Muscle layer of duodenum (tissue), 2 donors: Measurements from ENCODE around the gene TRAPPC2.
"Not testable (repeated sequence)": the region's sequence is repeated elsewhere in the genome, so short reads cannot be mapped to it uniquely, and the experiment has no call there.

Source experiments
- H3K27ac ChIP-seq: one replicate; pipeline ENCODE4 v1.7.0; 2013; ENCODE audit warnings: mild to moderate bottlenecking, low read length
- H3K27me3 ChIP-seq: one replicate; pipeline ENCODE4 v1.7.0; 2013; ENCODE audit warnings: low read depth, mild to moderate bottlenecking, control low read depth, low read length
- H3K36me3 ChIP-seq, 2 donors: one replicate each; pipeline ENCODE4 v1.7.0; 2013; ENCODE audit warnings: low read length in 2 of 2, control low read depth in 1 of 2, mild to moderate bottlenecking in 1 of 2; ENCODE audit not compliant: insufficient read depth in 2 of 2, control insufficient read depth in 1 of 2
- H3K4me1 ChIP-seq, 2 donors: one replicate each; pipeline ENCODE4 v1.7.0; 2013; ENCODE audit warnings: low read length in 2 of 2, mild to moderate bottlenecking in 2 of 2, control low read depth in 1 of 2, moderate library complexity in 1 of 2; ENCODE audit not compliant: insufficient read depth in 2 of 2, control insufficient read depth in 1 of 2
- H3K4me3 ChIP-seq, 2 donors: one replicate each; pipeline ENCODE4 v1.7.0; 2013; ENCODE audit warnings: low read length in 2 of 2, low read depth in 1 of 2, mild to moderate bottlenecking in 1 of 2
- H3K9me3 ChIP-seq, 2 donors: one replicate each; pipeline ENCODE4 v1.7.0; 2013; ENCODE audit warnings: low read length in 2 of 2, control low read depth in 1 of 2, mild to moderate bottlenecking in 1 of 2; ENCODE audit not compliant: control insufficient read depth in 1 of 2
- donor health status: healthy.

Gene TRAPPC2

DNA sequence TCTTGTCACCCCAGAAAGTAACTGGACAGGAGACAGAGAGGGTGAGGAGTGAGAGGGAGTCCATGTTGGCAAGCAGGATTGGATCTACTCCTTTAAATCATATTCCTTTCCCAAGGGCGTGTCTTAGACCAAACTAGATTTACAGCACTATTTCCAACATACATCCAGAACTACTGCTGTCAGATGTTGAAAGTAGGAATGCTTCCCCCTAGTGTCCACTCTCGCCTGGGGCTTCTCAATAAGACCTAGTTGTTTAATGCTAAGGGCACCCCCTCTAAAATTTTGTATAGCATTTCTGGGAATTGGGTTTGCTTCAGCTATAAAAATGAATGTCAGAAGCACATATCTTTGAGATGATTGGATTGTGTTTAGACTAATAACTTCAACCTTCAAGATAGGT, 13.4 kb upstream of the TRAPPC2 start:
- H3K4me3 ChIP-seq: no peak overlapping the region

DNA sequence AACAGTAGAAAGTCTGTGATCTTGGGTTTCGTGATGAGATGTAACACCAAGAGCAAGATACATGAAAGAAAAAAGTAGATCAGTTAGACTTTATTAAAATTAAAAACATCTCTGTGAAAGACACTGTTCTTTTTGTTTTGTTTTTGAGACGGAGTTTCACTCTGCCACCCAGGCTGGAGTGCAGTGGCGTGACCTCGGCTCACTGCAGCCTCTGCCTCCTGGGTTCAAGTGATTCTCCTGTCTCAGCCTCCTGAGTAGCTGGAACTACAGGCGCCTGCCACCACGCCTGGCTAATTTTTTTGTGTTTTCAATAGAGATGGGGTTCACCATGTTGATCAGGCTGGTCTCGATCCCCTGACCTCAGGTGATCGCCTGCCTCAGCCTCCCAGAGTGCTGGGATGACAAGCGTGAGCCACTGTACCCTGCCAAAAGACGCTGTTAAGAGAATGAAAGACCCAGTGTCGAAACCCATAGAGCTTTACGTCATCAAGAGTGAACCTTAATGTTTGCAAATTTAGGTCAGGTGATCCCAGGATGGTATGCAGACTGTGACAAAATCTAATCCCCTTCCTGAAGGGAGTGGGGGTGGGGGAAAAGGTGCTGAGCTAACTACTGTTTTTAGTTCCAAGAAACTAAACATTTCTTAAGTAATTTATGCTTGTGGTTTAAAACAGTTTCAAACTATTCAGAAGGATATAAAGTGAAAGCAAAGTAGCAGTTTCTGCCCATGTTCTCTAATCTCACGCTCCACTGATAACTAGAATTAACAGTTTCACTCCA, 8.2 kb upstream of the TRAPPC2 start:
- Histone ChIP-seq H3K27me3 (no peaks in the 10 kb centered on the region), H3K27ac (no peak overlapping the region), H3K36me3 (peaks cover 7% of the 10 kb centered on the region in 2 donors), H3K4me1 (no peaks in the 10 kb centered on the region), H3K9me3 (no peaks in the 10 kb centered on the region), H3K4me3 (no peak overlapping the region)

More for the DNA sequence above, 13.4 kb upstream of the TRAPPC2 start:
- Histone ChIP-seq H3K9me3 (no peaks in the 10 kb centered on the region), H3K27me3 (no peaks in the 10 kb centered on the region), H3K27ac (no peak overlapping the region), H3K4me1 (no peaks in the 10 kb centered on the region), H3K36me3 (peaks cover 0 to 12% of the 10 kb centered on the region in 2 donors)

DNA sequence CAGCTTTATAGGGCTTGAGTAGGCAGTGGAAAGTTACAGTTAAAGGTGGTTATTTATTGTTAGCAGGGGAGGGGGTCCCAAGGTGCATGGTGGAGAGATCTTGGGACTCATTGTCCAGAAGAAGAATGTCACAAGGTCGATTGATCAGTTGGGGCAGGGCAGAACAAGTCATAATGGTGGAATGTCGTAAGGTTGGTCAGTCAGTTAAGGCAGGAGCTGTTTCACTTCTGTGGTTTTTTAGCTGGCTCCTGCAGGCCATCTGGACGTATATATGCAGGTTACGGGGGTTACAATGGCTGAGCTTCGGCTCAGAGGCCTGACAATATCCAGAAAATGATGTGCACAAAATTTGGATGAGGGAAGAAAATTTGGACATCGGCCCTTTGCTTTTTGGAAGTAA, 7.3 kb upstream of the TRAPPC2 start:
- Histone ChIP-seq H3K4me1 (no peaks in the 10 kb centered on the region), H3K27me3 (no peaks in the 10 kb centered on the region), H3K4me3 (no peak overlapping the region), H3K36me3 (peaks cover 7% of the 10 kb centered on the region in 2 donors), H3K9me3 (no peaks in the 10 kb centered on the region), H3K27ac (no peak overlapping the region)

DNA sequence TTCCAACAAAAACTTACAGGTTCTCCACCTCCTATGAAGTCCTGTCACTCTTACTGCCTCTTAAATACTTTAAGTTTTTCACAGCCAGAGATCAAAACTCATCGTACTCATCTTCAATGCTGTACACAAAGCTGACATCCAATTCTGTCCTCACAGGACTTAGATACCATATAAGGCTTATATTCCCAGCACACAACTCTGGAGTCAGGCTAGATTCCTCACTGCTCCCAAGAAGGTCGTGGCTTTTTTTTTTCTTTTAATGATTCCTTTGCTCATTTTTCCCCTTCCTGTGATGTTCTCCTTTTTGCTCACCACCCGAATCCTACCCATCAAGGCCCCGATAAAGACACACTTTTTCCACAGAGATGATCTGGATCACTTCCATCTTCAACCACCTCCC, 914 bp downstream of the TRAPPC2 start:
- Histone ChIP-seq H3K27me3 (no peaks in the 10 kb centered on the region), H3K4me3 (peak overlapping the region; percentile 75 to 86), H3K9me3 (no peaks in the 10 kb centered on the region), H3K27ac (peak overlapping the region; percentile 86), H3K4me1 (peaks cover 0 to 4% of the 10 kb centered on the region in 2 donors), H3K36me3 (no peaks in the 10 kb centered on the region)

DNA sequence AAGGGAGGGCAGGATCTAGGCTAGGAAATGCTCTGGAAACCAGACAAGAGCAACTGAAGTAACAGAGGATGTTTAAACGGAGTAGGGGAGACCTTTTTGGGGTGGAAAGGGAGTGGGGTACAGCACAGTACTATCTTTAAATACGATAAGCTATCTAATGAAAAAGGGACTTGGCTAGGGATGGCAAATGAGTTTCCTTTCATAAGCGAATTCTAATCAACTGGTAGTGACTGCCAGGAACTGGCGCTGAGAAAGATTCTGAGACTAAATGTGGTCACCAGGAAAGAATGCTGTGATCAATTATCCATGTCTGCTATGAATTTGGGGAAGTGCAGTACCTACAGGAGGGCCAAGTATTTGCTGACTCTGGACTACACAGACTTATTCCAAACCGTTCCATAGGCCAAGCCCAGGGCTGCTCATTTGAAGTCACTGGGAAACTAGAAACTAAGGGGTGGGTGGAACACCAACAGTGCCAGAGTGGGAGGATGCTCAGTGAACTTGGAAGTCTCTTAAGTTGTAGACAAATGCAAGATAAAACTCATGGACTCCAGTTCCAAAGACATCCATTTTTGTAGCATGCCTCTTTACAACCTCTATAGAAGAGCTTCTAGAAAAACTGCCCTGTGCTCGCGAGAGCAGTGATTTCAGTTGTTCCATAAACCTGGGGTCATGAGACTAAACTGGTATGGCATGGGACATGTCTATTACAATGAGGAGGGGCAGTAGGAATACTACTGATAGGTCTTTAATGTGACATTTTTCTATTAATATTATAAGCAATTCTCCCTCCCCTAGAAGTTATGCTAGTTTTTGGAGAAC, 2.0 kb downstream of the TRAPPC2 start:
- H3K27ac ChIP-seq: peak overlapping the region; percentile 86
- no peaks in the 10 kb centered on the region for H3K36me3 ChIP-seq
- no peaks in the 10 kb centered on the region for H3K27me3 ChIP-seq
- no peaks in the 10 kb centered on the region for H3K9me3 ChIP-seq
- peaks cover 0 to 4% of the 10 kb centered on the region in 2 donors for H3K4me1 ChIP-seq
- no peak overlapping the region for H3K4me3 ChIP-seq

DNA sequence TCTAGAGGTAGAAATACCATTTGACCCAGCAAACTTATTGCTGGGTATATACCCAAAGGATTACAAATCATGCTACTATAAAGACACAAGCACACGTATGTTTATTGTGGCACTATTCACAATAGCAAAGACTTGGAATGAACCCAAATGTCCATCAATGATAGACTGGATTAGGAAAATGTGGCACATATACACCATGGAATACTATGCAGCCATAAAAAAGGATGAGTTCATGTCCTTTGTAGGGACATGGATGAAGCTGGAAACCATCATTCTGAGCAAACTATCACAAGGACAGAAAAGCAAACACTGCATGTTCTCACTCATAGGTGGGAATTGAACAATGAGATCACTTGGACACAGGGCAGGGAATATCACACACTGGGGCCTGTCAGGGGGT, 3.9 kb downstream of the TRAPPC2 start:
- not testable (repeated sequence) for H3K9me3 ChIP-seq, H3K36me3 ChIP-seq, H3K27me3 ChIP-seq, H3K27ac ChIP-seq, H3K4me3 ChIP-seq, H3K4me1 ChIP-seq

DNA sequence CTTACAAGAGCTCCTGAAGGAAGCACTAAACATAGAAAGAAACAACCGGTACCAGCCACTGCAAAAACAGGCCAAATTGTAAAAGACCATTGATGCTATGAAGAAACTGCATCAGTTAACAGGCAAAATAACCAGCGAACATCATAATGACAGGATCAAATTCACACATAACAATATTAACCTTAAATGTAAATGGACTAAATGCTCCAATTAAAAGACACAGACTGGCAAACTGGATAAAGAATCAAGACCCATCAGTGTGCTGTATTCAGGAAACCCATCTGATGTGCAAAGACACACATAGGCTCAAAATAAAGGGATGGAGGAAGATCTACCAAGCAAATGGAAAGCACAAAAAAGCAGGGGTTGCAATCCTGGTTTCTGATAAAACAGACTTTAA, 7.8 kb downstream of the TRAPPC2 start:
- not testable (repeated sequence) for H3K27ac ChIP-seq, H3K9me3 ChIP-seq

DNA sequence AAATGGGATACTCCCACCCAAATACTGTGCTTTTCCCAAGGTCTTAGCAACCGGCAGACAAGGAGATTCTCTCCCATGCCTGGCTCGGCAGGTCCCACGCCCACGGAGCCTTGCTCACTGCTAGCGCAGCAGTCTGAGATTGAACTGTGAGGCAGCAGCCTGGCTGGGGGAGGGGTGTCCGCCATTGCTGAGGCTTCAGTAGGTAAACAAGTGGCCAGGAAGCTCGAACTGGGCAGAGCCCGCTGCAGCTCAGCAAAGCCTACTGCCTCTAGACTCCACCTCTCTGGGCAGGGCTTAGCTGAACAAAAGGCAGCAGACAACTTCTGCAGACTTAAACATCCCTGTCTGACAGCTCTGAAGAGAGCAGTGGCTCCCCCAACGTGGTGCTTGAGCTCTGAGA, 9.5 kb downstream of the TRAPPC2 start:
- not testable (repeated sequence) for H3K4me3 ChIP-seq, H3K27ac ChIP-seq, H3K9me3 ChIP-seq, H3K27me3 ChIP-seq, H3K36me3 ChIP-seq
- H3K4me1 ChIP-seq: peaks cover 0 to 11% of the 10 kb centered on the region in 2 donors

More for the DNA sequence above, 7.8 kb downstream of the TRAPPC2 start:
- H3K4me1 ChIP-seq, H3K27me3 ChIP-seq, H3K4me3 ChIP-seq, H3K36me3 ChIP-seq: not testable (repeated sequence)

DNA sequence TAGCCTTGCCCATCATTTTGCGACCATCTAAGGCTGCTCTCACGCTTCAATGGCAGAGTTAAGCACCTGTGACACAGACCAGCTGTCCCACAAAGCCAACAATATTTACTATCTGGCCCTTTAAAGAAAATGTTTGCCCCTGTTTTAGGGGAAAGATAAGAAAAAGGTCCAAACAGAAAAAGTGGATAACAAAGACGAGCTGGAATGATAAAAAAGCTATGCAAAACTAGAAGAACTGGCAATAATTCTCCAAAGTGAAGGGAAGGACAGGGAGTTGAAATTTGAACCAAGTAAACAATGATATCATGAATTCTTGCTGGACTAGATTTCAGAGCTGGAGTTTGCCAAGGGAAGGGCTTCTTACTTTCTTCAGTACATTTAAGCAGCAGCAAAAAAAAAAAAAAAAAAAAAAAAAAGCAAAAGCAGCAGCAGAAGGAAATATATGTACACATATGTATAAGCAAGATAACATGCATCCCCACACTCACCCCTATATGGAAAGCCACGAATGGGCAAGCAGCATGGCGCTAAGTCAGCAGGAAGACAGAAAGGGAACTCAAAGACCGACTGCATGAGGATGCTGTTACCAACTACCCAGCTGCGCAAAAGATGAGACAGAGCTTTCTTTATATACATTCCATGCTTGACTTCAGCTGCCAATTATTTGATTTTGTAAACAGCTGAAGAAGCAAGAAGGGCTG, 12.5 kb downstream of the TRAPPC2 start:
- H3K27ac ChIP-seq: peak overlapping the region; percentile 45
- H3K27me3 ChIP-seq: no peaks in the 10 kb centered on the region
- H3K36me3 ChIP-seq: no peaks in the 10 kb centered on the region
- no peaks in the 10 kb centered on the region for H3K9me3 ChIP-seq
- no peak overlapping the region for H3K4me3 ChIP-seq
- H3K4me1 ChIP-seq: peaks cover 0 to 11% of the 10 kb centered on the region in 2 donors

DNA sequence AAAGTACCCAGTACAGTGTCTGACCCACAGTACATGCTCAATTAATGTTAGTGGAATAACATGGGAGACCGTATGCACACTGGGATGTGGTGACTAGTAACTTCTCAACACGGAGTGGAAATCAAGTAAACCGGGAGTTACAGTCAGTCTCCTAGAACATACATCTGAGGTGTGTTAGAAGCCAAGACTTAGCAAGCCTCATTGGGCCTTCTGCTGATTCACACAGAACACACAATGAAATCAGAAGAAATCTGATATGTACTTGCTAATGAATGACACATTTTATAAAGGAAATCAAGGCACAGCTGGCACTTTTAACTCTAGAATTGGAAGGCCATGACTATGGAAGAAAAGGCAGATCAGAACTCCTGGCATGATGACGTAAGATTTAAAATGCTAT, 13.0 kb downstream of the TRAPPC2 start:
- Histone ChIP-seq H3K36me3 (no peaks in the 10 kb centered on the region), H3K9me3 (no peaks in the 10 kb centered on the region), H3K27me3 (no peaks in the 10 kb centered on the region), H3K4me1 (peaks cover 0 to 11% of the 10 kb centered on the region in 2 donors), H3K27ac (peak overlapping the region; percentile 45), H3K4me3 (no peak overlapping the region)

DNA sequence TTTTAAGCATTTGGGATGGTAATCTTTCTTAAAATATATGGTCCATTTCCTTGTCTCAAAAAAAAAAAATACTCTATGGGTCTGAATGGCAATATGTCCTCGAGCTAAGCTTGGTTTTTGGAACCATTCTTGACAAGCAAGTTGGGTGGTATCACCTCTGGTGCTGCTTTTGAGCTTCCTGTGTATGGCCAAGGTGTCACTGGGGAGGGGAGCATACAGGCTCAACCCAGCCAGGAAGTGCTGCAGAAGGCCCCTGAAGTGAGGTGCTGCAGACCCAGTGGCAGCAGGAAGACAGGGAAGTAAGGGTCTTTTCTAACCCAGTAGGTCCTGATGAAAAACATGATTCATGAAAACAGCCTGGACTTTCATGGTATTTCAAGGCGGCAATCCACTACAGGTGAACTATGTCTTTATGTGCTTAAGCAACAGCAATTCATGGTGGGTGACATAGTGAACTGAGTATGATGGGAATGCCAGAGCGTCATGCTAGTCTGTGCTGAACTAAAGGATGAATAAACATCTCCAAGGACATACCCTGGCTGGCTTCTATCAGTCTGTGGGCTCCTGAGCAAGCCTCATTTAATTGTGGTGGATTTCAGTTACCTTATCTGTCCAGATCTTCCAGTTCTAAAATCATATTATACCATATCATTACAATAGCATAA, 15.1 kb downstream of the TRAPPC2 start:
- H3K9me3 ChIP-seq: no peaks in the 10 kb centered on the region
- H3K4me1 ChIP-seq: peaks cover 0 to 11% of the 10 kb centered on the region in 2 donors
- no peak overlapping the region for H3K27ac ChIP-seq
- no peak overlapping the region for H3K4me3 ChIP-seq
- no peaks in the 10 kb centered on the region for H3K27me3 ChIP-seq
- no peaks in the 10 kb centered on the region for H3K36me3 ChIP-seq
